Immature natural killer cell (primary cell): ENCODE measurements around the gene COQ8B. TPM values are rescaled to one million over a fixed set of nuclear protein-coding genes. Genes with fewer than 3 reads are reported as not detected.

Experiments used
- DNase-seq, 3 donors: peaks; one replicate each; pipeline ENCODE4 v3.0.0; 2022; ENCODE audit warnings: mixed read lengths in 1 of 3
- H3K27ac Mint-ChIP-seq, 6 donors: one replicate each; pipeline ENCODE4 v1.8.0; 2020; ENCODE audit warnings: mixed read lengths in 6 of 6, mild to moderate bottlenecking in 5 of 6, inconsistent platforms in 4 of 6, moderate library complexity in 3 of 6
- H3K27me3 Mint-ChIP-seq, 3 donors: one replicate each; pipeline ENCODE4 v1.8.0; 2020 to 2021; ENCODE audit warnings: low read depth in 3 of 3, mild to moderate bottlenecking in 3 of 3, mixed read lengths in 3 of 3, moderate library complexity in 3 of 3, inconsistent platforms in 1 of 3
- H3K36me3 Mint-ChIP-seq, 3 donors: one replicate each; pipeline ENCODE4 v1.8.0; 2020; ENCODE audit warnings: mixed read lengths in 3 of 3, inconsistent platforms in 2 of 3, mild to moderate bottlenecking in 2 of 3
- H3K4me1 Mint-ChIP-seq, 2 donors: one replicate each; pipeline ENCODE4 v1.8.0; 2020; ENCODE audit warnings: inconsistent platforms in 2 of 2, mild to moderate bottlenecking in 2 of 2, mixed read lengths in 2 of 2, moderate library complexity in 1 of 2
- H3K4me3 Mint-ChIP-seq, 5 donors: one replicate each; pipeline ENCODE4 v1.8.0; 2020; ENCODE audit warnings: mild to moderate bottlenecking in 5 of 5, mixed read lengths in 5 of 5, inconsistent platforms in 3 of 5, moderate library complexity in 3 of 5
- H3K9me3 Mint-ChIP-seq, 6 donors: one replicate each; pipeline ENCODE4 v1.8.0; 2020; ENCODE audit warnings: mild to moderate bottlenecking in 6 of 6, mixed read lengths in 6 of 6, inconsistent platforms in 4 of 6, moderate library complexity in 3 of 6
- polyA plus RNA-seq, 3 donors: library from polyadenylated mRNA; unstranded; fragments of 300-500 nt; fragmentation: Illumina TruSeq; gene quantifications; one replicate each; pipeline ENCODE4 v1.2.3, GENCODE V29; 2021

The COQ8B gene
- polyA plus RNA-seq, 3 donors from 2014 or later = 18.3 to 23.5 (median 20.8) TPM

DNA sequence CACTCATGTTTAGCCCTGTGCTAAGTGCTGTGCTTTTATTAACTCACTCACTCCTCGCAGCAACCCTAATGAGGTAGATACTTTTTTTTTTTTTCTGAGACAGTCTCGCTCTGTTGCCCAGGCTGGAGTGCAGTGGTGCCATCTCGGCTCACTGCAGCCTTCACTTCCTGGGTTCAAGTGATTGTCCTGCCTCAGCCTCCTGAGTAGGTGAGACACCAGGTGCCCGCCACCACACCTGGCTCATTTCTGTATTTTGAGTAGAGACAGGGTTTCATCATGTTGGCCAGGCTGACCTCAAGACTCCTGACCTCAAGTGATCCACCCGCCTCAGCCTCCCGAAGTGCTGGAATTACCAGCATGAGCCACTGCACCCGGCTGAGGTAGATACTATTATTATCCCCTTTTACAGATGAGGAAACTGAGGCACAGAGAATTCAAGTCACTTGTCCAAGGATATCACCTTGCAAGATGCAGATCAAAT lies 2.8 kb upstream of the COQ8B start:
- Mint-ChIP-seq H3K9me3 (no peaks in the 10 kb centered on the region), H3K4me1 (peaks cover 69 to 74% of the 10 kb centered on the region in 2 donors), H3K27me3 (peaks cover 10 to 20% (median 16%) of the 10 kb centered on the region in 3 donors), H3K27ac (peak overlapping the region in 4 of 6 donors; percentile 40 to 98 (median 51)), H3K4me3 (peak overlapping the region; percentile 38 to 90 (median 83)), H3K36me3 (peaks cover 0 to 7% (median 7%) of the 10 kb centered on the region in 3 donors)
- DNase-seq = no peak

DNA sequence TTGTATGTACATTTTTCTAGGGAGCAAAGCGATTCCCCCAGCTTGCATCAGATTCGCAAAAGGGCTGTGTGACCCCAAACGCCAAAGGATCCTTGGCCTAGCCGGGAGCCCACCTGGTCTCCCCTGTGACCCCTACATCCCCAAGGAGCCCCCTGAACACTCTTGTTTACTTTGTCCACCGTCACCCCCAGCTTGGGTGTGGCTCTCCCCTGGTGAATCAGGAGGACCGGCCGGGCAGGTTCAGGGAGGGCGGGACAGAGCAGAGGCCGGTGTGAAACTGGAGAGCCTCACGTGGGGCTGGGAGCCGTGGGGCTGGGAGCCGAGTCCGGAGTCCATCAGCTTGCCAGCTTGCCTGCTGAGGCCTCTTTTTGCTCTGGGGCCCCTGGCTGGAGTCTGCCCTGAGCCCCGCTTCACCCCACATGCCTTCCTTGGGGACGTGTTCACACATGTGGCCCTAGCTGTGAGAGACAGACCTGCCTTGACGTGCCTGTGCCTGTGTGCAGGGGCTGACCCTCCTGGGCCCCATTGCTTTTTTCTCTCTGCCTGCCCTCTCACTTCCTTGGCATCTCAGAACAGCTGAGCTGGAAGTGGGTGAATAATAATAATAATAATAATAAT lies 2.2 kb upstream of the COQ8B start:
- DNase-seq = peak in 1 of 3 donors; percentile 11
- H3K4me1 Mint-ChIP-seq = peaks cover 74 to 75% of the 10 kb centered on the region in 2 donors
- H3K27ac Mint-ChIP-seq = peak overlapping the region; percentile 76 to 98 (median 93)
- H3K4me3 Mint-ChIP-seq = peak overlapping the region; percentile 83 to 93 (median 90)
- H3K27me3 Mint-ChIP-seq = peaks cover 11 to 23% (median 16%) of the 10 kb centered on the region in 3 donors
- peaks cover 0 to 8% (median 4%) of the 10 kb centered on the region in 3 donors for H3K36me3 Mint-ChIP-seq
- no peaks in the 10 kb centered on the region for H3K9me3 Mint-ChIP-seq

DNA sequence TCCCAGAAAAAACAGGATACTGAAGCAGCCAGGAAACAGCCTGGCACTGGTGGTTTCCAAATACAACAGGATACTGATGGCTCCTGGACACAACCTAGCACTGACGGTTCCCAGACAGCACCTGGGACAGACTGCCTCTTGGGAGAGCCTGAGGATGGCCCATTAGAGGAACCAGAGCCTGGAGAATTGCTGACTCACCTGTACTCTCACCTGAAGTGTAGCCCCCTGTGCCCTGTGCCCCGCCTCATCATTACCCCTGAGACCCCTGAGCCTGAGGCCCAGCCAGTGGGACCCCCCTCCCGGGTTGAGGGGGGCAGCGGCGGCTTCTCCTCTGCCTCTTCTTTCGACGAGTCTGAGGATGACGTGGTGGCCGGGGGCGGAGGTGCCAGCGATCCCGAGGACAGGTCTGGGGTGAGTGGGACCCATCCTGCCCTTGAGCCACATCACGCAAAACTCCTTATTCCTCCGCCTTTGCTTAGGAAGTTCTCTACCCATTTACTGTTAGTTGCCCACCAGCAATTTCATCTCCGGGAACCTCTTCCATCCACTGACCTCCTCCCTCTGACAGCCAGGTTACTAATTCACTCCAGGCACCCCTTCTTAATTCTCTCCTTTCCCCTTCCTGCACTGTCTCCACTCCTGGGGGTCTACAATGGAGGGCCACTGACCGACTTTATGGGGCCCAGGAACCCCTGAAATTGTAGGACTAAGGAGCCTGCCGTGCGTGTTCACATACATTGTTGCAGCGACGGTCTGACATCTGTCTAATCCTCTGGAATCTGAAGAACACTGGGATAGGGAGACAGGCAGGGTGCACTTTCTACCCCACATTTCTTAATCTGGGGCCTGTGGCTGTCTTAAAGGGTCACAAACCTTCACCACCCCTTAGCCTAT lies 1.4 kb upstream of the COQ8B start:
- peak overlapping the region; percentile 83 to 93 (median 90) for H3K4me3 Mint-ChIP-seq
- H3K27ac Mint-ChIP-seq = peak overlapping the region; percentile 84 to 98 (median 93)
- H3K36me3 Mint-ChIP-seq = peaks cover 0 to 8% (median 4%) of the 10 kb centered on the region in 3 donors
- no peaks in the 10 kb centered on the region for H3K9me3 Mint-ChIP-seq
- peaks cover 13 to 24% (median 16%) of the 10 kb centered on the region in 3 donors for H3K27me3 Mint-ChIP-seq
- H3K4me1 Mint-ChIP-seq = peaks cover 76 to 79% of the 10 kb centered on the region in 2 donors
- DNase-seq = no peak

DNA sequence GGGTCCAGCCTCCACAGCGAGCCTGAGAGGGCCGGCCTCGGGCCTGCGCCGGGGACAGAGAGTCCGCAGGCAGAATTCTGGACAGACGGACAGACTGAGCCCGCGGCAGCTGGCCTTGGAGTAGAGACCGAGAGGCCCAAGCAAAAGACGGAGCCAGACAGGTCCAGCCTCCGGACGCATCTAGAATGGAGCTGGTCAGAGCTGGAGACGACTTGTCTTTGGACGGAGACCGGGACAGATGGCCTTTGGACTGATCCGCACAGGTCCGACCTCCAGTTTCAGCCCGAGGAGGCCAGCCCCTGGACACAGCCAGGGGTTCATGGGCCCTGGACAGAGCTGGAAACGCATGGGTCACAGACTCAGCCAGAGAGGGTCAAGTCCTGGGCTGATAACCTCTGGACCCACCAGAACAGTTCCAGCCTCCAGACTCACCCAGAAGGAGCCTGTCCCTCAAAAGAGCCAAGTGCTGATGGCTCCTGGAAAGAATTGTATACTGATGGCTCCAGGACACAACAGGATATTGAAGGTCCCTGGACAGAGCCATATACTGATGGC lies 716 bp upstream of the COQ8B start:
- H3K4me1 Mint-ChIP-seq = peaks cover 78 to 80% of the 10 kb centered on the region in 2 donors
- DNase-seq = no peak
- no peaks in the 10 kb centered on the region for H3K9me3 Mint-ChIP-seq

DNA sequence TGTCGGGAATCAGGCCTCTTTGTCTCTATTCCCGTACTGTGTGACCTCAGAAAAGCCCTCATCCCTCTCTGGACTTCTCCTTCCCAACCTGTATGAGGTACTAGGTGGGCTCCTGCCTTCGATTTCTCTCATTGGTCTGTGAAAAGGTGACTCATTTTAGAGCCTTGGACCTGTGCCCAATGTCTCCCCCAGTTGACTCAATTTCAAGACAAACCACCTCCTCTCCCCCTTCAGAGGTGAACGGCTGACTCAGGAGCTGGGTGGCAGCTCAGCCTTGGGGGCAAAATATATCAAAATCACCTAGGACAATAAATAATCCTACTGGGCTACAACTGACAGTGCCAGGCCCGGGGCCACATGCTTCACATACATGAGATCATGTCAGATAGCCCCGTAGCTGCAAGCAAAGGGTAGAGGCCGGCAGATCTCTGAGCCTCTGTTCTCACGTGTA lies 630 bp downstream of the COQ8B start:
- peak; percentile 26 to 44 (median 29) for DNase-seq
- no peaks in the 10 kb centered on the region for H3K9me3 Mint-ChIP-seq
- H3K4me3 Mint-ChIP-seq = peak overlapping the region; percentile 86 to 93 (median 91)
- peak overlapping the region; percentile 97 to 99 (median 98) for H3K27ac Mint-ChIP-seq
- H3K4me1 Mint-ChIP-seq = peaks cover 71 to 78% of the 10 kb centered on the region in 2 donors
- peaks cover 6 to 17% (median 7%) of the 10 kb centered on the region in 3 donors for H3K36me3 Mint-ChIP-seq
- H3K27me3 Mint-ChIP-seq = peaks cover 10 to 24% (median 16%) of the 10 kb centered on the region in 3 donors

More for the DNA sequence above, 716 bp upstream of the COQ8B start:
- H3K4me3 Mint-ChIP-seq = peak overlapping the region; percentile 69 to 91 (median 74)
- peaks cover 10 to 24% (median 16%) of the 10 kb centered on the region in 3 donors for H3K27me3 Mint-ChIP-seq
- peaks cover 0 to 13% (median 4%) of the 10 kb centered on the region in 3 donors for H3K36me3 Mint-ChIP-seq
- H3K27ac Mint-ChIP-seq = peak overlapping the region; percentile 39 to 98 (median 70)

DNA sequence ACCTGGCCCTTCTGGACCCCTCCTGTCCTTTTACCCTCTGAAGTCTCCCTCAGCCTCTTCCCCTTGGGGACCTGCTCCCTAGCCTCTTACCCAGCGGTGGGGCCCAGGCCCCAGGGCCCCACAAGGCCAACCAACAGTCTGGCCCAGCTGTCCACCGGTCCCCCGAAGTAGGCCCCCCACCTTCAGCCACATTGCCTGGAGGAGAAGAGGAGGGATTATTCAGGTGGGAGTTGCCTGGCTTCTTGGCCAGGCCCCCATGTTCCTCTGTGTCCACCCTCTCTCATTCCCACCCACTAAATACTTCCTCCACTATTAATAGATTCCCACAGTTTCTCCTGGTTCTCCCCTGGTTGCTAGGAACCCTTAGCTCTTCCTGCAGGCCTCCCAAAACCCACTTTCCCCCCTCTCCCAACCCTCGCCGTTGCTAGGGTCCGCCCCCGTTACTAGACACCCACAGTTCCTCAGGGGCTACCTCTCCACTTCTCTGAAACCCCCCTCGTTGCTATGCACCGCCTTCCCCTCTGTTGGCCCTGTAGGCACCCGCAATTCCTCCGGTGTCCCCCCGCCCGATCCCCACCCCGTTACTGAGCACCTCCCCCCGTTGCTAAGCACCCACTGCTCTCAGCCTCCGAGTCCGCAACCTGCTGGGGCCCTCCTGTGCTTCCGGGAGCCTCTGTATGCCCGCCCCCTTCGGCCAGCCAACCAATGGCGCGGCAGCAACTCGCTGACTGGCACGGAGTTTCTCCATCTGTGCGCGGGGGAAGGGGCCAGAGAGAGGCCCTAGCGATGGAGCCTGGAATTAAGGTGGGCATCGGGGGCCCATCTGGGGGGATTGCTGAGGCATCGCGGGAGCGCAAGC lies 2.0 kb downstream of the COQ8B start:
- H3K27ac Mint-ChIP-seq = peak overlapping the region; percentile 97 to 99 (median 98)
- H3K4me1 Mint-ChIP-seq = peaks cover 58 to 65% of the 10 kb centered on the region in 2 donors
- no peaks in the 10 kb centered on the region for H3K9me3 Mint-ChIP-seq
- H3K27me3 Mint-ChIP-seq = peaks cover 10 to 21% (median 16%) of the 10 kb centered on the region in 3 donors
- peaks cover 6 to 13% (median 12%) of the 10 kb centered on the region in 3 donors for H3K36me3 Mint-ChIP-seq
- H3K4me3 Mint-ChIP-seq = peak overlapping the region; percentile 86 to 93 (median 91)
- peak; percentile 93 to 94 (median 94) for DNase-seq

DNA sequence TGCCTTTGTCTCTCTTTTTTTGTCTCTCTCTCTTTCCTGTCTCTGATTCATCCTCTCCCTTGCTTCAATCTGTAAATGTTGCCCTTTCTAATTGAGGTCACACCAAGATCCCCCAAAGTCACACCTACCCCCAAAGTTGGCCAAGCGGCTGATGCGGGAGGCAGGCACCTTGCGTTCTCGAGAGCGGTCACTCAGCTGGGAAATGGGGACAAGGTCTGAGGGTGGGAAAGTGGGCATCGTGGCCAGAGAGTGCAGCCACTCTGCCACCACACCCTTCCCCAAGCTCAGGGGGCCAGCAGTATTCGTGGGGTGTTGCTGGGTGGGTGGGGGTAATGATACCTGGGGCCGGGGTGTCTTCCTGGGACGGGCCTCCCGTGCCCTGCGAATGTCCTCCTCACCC lies 2.7 kb downstream of the COQ8B start:
- Mint-ChIP-seq H3K36me3 (peaks cover 10 to 19% (median 13%) of the 10 kb centered on the region in 3 donors), H3K4me3 (peak overlapping the region; percentile 86 to 93 (median 91)), H3K27me3 (peaks cover 10 to 21% (median 16%) of the 10 kb centered on the region in 3 donors), H3K4me1 (peaks cover 51 to 58% of the 10 kb centered on the region in 2 donors), H3K9me3 (no peaks in the 10 kb centered on the region), H3K27ac (peak overlapping the region; percentile 97 to 99 (median 98))
- DNase-seq = peak in 1 of 3 donors; percentile 21

DNA sequence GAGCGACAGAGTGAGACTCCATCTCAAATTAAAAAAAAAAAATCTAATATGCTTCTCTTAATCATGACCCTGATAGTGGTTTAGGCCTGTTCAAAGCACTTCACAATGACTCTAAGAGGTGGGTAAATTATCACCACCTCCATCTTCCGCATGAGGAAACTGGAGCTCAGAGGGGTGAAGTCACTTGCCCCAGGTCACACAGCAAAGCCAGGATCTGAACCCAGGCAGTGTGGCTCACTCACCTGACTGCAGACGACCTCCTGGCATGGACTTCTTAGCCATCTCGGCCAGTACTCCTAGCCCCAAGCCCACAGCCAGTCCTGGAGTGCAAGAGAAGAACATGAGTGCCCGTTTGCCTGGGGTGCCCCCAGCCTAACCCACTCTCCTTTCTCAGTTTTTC lies 6.9 kb downstream of the COQ8B start:
- H3K9me3 Mint-ChIP-seq = no peaks in the 10 kb centered on the region
- peak overlapping the region in 1 of 6 donors; percentile 24 for H3K27ac Mint-ChIP-seq
- H3K4me3 Mint-ChIP-seq = no peak overlapping the region
- H3K4me1 Mint-ChIP-seq = peaks cover 16 to 26% of the 10 kb centered on the region in 2 donors
- peaks cover under 1 to 5% (median 4%) of the 10 kb centered on the region in 3 donors for H3K27me3 Mint-ChIP-seq
- peaks cover 12 to 40% (median 21%) of the 10 kb centered on the region in 3 donors for H3K36me3 Mint-ChIP-seq
- DNase-seq = no peak

DNA sequence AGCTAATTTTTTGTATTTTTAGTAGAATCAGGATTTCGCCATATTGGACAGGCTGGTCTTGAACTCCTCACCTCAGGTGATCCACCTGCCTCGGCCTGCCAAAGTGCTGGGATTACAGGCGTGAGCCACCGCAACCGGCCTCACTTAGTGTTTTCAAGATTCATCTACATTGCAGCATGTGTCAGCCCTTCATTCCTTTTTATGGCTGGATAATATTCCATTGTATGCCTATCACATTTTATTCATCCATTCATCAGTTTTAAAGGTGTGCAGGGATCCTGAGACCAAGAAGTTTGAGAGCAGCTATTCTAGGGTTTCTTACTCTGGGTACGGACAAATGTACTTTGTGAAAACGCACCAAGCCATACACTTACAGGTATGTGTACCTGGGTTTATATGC lies 9.1 kb downstream of the COQ8B start:
- no peak for DNase-seq
- Mint-ChIP-seq H3K9me3 (no peaks in the 10 kb centered on the region), H3K4me3 (no peak overlapping the region), H3K4me1 (peaks cover 2 to 10% of the 10 kb centered on the region in 2 donors), H3K36me3 (peaks cover 18 to 42% (median 32%) of the 10 kb centered on the region in 3 donors), H3K27me3 (peaks cover 0 to 3% (median 2%) of the 10 kb centered on the region in 3 donors), H3K27ac (no peak overlapping the region)

DNA sequence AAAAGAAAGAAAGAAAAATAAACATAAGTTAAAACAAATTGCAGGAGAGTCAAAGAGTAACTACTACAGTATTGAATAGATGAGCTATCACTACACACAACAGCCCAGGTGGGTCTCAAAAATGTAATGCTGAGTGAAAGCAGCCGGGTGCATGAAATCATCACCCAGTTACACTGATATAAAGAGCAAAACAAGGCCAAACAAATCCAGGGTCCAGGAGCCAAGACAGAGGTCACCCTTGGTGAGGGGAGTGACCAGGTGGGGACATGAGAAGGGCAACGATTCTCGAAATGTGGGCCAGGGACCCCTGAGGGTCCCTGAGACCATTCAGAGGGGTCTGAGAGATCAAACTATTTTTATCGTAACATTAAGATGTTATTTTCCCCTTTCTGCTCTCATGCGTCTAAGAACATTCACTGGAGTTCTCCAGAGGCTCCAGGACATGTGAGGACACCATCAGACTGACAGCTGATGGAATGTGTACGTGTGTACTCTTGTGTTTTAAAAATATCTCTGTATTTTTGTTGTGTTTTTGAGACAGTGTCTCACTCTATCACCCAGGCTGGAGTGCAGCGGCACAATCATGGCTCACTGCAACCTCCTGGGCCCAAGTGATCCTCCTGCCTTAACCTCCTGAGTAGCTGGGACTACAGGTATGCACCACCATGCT lies 10.6 kb downstream of the COQ8B start:
- Mint-ChIP-seq H3K9me3 (no peaks in the 10 kb centered on the region), H3K4me3 (no peak overlapping the region), H3K27me3 (peaks cover 0 to 4% (median 2%) of the 10 kb centered on the region in 3 donors), H3K36me3 (peaks cover 18 to 47% (median 26%) of the 10 kb centered on the region in 3 donors), H3K27ac (peak overlapping the region in 1 of 6 donors; percentile 40), H3K4me1 (peaks cover 0 to under 1% of the 10 kb centered on the region in 2 donors)
- DNase-seq = no peak

DNA sequence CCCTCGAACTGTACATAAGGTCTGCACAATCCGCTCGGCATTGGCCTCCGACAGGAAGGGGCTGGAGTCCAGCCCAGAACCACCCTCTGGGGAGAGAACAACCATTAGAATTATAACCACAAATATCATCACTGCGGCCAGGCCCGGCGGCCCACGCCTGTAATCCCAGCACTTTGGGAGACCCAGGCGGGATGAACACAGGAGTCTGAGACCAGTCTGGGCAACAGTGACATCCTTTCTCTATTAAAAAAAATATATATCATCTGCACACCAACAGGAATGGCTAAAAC lies 11.4 kb downstream of the COQ8B start:
- no peaks in the 10 kb centered on the region for H3K4me1 Mint-ChIP-seq
- peaks cover 18 to 51% (median 25%) of the 10 kb centered on the region in 3 donors for H3K36me3 Mint-ChIP-seq
- no peak for DNase-seq
- no peak overlapping the region for H3K4me3 Mint-ChIP-seq
- H3K27me3 Mint-ChIP-seq = peaks cover 0 to 4% (median 2%) of the 10 kb centered on the region in 3 donors
- no peaks in the 10 kb centered on the region for H3K9me3 Mint-ChIP-seq
- H3K27ac Mint-ChIP-seq = no peak overlapping the region
